GM04503 (cell line): ENCODE measurements around the gene ATP5F1A.
A peak's percentile ranks its signal among the peaks of the same experiment; 100 is the strongest.
"Not testable (repeated sequence)": the region's sequence is repeated elsewhere in the genome, so short reads cannot be mapped to it uniquely, and the experiment has no call there.

Experiments used
- DNase-seq: peaks from one replicate; pipeline ENCODE4 v3.0.0-alpha.2; 2012; ENCODE audit warnings: low read depth

ATP5F1A gene

GRCh38 chr18:46047369-46047768, 50.7 kb downstream of the ATP5F1A start:
- not testable (repeated sequence) for DNase-seq

DNA sequence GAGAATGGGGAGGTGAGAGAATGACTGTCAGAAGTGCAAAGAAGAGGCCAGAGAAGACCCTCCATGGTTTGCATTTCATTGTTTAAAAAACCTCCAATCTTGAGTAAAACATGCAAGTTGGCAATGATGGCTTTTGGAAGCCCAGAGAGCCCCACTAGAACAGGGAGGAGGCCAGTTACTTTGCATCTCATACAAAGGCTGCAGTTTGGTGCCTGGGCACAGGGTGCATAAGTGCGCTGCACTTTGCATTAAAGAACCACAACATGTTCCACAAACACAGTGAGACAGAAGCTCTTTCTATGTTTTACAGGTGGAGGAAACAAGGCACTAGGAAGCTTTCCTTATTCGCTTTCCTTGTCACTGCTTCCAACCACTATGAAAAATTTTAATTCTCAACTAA, 51.4 kb downstream of the ATP5F1A start:
- no peak for DNase-seq

DNA sequence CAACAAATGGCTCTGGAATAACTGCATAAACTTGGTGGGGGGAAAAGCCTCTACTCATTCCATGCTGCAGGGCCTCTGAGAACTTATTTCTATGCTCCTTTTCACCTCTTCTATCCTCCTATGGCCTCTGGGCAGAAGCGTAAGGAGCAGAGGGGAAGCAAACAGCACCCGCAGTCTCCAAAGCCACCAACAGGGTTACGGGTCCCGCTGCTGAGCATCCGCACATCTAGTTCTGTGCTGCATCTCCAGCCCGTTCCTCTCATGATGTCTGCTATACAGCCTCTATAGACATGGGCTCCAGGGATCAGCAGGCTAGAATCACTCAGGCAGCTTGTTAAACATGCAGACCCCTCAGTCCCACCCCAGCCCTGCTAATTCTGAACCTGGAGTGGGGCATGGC, 52.0 kb downstream of the ATP5F1A start:
- no peak for DNase-seq

DNA sequence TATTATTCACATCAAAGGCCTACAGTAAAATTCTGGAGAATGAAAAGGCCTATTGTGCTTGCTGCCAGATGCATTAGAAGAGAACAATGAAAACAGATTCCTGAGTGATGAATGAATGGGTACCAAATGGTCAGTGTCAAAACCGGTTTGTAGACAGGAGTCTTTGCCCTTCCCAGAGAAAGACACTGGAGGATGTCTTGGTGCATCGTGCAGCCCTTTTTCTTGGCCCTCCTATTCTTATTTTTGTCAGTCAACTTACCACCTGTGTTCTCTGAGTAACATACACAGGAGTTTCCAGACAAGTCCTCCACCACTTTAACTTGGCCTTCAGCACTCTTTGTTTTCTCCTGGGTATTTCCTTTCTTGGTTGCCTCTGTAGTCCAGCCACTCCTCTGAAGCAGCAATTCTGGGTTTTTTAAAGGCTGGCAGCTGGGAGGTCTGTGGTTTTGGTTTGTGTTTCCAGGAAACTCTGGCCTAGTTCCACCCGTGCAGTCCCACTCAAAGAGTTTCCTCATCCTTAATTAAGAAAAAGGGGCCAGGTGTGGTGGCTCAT, 55.4 kb downstream of the ATP5F1A start:
- DNase-seq: peak; percentile 28

DNA sequence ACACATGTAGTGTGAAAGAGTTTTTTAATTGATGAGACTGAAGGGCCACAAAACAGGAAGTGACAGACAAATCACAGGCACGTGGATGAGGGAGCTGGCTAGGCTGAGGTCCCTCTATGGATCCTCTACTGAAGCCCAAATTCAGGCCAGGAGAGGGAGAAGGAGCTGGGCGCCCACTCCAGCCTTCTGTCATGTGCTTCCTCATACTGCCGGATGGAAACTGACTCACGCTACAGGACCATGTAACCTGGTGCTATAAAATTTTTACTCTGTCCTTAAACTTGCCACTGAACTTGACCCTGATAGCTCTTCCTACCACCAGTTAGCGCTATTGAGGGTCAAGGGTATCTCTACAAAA, 57.4 kb downstream of the ATP5F1A start:
- no peak for DNase-seq

DNA sequence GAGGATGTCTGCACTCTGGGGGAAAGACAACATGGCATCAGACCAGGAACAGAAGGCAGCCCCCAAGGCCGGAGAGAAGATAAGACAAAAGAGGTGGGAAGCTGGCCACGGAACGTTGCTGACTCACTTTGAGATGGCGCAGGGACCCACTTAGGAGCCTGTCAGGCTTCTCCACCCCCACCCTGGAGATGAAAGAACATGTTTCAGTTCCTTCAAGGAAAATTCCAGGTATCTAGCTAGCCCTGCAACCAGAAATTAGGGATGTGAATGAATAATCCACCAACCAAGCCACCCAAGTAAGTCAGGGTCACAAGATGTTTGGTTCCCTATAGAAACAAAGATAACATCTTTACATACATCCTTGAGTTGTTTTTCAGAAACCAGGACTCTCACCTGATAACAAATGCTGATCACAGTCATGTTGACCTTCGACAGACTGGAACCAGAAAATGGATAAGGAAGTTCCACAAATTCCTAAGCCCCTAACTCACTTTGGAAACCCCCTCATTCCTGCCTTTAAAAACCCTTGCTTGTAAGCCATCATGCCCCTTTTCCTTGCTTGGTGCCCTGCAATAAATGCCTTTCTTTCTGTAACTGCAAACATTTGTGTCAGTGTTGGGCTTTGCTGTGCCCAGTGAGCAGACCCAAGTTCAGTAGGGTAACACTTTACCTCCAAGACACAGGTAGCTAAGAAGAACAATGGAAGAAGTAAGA, 57.9 kb downstream of the ATP5F1A start:
- no peak for DNase-seq

DNA sequence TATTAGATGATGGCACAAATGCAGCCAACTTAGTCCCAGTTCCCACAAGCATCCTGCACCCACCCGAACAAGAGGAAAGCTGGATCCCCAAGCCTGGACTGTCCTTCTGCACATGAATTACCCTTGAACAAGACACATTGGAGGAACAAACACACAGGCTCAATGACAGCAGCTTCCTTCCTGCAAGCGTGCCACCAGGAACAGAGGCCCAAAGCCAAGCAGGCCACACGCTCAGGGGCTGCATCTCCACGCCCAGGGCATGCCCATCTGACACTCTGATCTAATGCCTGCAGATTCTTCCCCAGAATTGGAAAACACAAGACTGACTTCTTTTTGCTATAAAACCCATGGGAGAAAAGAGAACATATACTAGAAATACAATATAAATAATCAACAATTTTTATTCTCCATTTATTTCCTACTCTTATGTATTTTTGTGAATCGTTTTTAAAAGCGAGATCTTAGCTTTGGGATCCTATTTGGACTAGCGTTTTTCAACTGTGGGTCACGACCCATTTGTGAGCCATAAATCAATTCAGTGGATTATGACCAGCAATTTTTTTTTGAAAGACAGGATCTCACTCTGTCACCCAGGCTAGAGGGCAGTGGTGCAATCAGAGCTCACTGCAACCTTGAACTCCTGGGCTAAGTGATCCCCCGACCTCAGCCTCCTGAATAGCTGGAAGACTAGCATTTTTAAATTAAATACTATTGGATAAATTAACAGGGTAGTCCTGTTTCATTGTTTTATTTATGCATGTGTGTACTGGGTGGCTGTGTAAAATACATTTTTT, 60.4 kb downstream of the ATP5F1A start:
- DNase-seq: no peak

DNA sequence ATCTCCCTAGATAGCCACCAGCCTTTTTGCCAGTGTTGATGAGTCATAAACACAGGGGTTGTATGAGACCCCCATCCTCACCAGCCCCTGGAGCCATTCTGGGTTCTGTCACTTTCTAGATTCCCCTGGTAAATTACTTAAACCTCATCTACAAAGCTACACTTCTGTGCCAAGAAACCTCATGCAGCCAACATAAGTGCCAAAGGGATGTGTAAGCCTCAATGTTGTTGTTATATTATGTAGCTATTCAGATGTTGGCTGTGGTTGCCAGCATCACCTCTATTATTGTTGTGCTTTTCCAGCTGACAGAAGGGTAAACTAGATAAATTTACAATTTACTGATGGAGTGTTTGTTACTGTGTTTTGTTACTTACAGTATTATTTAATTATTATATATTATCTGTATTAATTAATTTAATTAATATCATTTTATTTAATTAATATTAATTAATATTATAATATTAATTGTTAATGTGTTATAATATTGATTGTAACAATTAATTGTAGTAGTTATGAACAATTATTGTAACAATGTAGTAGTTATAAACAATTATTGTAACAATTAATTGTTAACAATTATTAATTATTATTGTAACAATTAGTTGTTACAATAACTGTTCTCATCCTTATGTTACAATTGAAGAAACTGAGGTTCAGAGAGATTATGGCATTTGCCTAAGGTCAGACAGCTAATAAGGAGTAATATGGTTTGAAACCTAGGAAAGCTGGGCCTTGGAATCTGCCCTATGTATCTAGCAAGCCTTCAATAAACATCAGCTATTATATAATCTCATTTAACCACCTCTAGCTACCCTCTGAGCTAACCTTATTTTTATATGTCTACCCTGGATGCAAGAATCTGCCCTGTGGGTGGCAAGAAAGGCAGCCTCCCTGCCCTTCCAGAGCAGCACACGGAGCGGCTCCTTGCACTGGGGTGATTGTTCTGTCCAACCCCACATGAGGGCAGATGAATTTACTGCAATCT, 62.1 kb downstream of the ATP5F1A start:
- DNase-seq: peak; percentile 49

DNA sequence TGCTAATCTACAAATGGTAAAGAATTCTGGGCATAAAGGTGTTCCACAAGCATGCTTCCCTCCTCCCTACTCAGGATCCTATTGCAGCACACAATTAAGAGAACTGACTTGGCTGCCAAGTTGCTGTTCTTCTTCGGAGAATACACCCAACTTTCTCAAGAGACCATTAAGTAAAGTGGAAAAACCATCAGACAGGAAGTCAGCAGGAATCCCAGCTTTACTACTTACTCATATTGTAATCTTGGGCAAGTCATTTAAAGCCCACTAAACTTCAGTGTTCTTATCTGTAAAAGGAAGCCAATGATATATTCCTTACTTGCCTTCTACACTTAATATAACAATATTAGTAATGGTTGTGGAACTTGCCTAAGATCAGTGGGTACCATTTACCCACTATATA, 63.9 kb downstream of the ATP5F1A start:
- DNase-seq: no peak

GRCh38 chr18:46031741-46032140, 66.4 kb downstream of the ATP5F1A start:
- DNase-seq: no peak
